Stimulated activated CD4-positive, alpha-beta T cell treated with anti-CD3 and anti-CD28 coated beads, Interleukin-2, amount 100 ng/mL, for 4 hours (primary cell): ENCODE measurements around the gene UNC5C.
"Not testable (repeated sequence)": the region's sequence is repeated elsewhere in the genome, so short reads cannot be mapped to it uniquely, and the experiment has no call there.

Experiments used
- DNase-seq: peaks from one replicate; pipeline ENCODE4 v3.0.0-alpha.2; 2020; ENCODE audit warnings: low read depth

Gene UNC5C

DNA sequence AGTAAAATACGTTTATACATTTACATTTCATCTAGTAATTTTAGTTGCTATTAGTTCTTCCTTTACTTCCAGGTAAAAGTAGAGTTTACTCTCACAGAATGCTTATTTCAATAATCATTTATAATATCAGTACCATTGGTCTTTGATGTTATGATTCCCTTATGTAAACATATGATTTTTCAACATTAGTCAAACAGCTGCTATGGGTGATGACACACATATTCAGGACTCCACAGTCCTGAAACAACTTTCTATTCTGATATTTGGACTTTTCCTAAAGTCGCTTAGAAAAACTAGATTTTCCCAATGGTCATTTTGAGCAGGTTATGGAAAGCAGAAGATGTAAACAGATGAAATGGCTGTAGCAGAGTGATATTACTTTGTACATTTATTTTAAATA lies 369.8 kb downstream of the UNC5C start:
- no peak for DNase-seq

DNA sequence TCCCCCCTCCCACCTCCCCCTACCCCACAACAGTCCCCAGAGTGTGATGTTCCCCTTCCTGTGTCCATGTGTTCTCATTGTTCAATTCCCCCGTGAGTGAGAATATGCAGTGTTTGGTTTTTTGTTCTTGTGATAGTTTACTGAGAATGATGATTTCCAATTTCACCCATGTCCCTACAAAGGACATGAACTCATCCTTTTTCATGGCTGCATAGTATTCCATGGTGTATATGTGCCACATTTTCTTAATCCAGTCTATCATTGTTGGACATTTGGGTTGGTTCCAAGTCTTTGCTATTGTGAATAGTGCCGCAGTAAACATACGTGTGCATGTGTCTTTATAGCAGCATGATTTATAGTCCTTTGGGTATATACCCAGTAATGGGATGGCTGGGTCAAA lies 377.4 kb downstream of the UNC5C start:
- not testable (repeated sequence) for DNase-seq

DNA sequence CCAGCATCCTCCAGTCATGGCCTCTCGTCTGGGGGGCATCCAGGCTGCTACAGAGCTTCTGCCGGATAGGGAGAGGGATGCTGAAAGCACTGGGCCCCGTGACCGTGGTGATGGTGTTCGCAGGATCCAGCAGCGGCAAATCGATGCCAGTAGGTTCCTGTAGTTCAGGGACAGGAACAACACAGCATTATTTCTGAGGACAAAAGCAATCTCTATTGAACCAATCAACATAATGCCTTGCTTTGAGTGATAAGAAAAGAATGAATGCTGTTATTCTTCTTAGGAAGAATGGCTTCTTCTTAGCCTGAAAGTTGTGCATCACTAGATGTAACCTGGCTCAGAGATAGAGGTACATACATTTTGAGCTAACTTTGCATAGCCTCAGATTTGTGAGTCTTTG lies 378.6 kb downstream of the UNC5C start:
- no peak for DNase-seq

- no peak for DNase-seq
Measured at GRCh38 chr4:95167805-95168204, 381.0 kb downstream of the UNC5C start.

DNA sequence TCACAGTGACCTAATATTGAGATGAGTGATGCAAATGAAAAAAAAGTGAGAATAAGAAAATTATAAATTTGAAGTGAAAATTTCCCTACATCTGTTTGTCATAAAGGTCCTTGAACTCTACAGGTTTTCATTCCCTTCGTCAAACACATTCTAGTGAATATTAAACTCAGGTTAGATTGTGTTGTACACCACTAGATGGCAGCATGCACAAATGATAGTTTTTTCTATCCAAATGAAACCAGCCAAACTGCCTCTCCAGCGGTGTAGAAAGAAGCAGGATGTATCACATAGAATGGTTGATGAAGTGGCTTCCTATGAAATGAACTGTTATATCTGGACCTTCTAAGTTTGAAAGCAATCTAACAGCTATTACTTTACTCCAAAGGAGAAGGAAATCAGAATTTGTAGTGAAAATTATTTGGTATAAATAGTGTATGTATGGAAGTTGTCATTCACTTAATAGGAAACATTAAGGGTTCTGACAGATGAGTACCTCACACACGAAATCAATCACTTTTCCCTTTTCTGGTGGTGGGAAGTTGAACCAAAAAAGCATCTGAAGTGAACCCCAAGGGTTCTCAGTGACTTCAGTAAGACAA lies 382.7 kb downstream of the UNC5C start:
- no peak for DNase-seq

DNA sequence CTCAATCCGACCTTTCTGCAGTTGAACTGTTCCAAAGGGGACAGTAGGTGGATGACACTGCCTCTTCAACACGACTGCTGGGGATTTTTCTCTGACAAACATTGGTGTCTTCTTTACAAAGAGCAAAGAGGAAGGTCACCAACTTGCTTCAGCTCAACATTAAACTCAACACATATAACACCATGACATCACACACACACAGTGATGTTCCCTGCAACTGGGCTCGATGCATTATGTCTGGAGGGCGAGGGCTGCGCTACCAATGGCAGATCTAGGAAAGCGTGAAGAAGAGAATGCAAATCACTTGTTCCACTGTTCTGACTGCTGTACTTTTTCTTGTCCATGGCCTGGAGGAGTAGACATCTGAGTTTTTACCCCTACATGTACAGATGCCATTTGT lies 385.9 kb downstream of the UNC5C start:
- DNase-seq = no peak

- DNase-seq = no peak
Measured at GRCh38 chr4:95161781-95162469, 386.8 kb downstream of the UNC5C start.

- no peak for DNase-seq
Measured at GRCh38 chr4:95159384-95159783, 389.4 kb downstream of the UNC5C start.

- no peak for DNase-seq
Measured at GRCh38 chr4:95158626-95159025, 390.1 kb downstream of the UNC5C start.

DNA sequence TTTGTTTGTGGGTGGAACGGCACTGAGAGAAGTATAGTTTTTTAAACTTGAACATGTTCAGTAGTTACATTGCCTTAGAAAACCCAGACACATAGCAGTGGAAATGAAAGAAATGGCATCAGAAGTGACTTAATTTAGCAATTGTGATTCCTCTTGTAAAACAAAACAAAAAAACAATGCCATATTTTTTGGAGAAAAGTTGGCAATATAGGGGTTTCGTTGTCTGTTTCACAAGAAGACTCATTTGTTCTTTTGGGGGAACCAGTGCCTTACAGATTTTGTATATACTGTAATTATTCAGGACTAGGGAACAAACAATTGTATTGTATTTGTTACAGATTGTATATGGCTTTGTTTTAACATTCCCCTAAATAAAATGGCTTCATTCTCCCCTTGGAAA lies 390.7 kb downstream of the UNC5C start:
- DNase-seq = no peak

DNA sequence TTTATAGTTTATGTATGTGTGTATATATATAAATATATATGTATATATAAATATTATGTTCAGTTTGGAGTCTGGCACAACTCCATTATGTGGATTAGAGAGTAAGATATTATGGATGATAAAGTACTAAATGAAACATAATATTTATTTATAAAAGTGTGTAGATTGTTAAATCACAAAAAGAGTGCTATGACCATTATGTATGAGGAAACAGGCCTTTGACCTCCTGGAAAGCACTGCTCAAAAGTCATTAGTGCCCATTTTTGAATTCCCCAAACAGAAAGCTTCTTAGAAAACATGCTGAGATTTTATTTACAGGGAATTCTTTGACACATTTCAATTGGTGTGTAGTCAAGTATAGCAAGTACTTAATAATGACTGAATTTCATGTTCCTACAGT lies 391.2 kb downstream of the UNC5C start:
- no peak for DNase-seq

DNA sequence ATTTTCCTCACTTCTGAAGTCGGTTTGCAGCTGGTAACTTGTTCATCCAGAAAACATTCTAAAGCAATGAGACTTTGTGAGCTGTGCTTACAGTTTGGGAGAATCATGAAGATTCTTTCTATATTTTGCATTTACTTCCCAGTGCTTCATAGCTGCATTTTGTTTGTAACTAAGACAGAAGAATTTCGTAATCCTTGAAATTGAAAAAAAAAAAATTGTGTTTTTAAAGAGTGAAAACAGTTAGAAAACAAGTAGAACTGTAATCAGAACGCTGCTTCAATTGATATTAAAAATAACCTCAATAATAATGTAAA lies 392.4 kb downstream of the UNC5C start:
- no peak for DNase-seq

DNA sequence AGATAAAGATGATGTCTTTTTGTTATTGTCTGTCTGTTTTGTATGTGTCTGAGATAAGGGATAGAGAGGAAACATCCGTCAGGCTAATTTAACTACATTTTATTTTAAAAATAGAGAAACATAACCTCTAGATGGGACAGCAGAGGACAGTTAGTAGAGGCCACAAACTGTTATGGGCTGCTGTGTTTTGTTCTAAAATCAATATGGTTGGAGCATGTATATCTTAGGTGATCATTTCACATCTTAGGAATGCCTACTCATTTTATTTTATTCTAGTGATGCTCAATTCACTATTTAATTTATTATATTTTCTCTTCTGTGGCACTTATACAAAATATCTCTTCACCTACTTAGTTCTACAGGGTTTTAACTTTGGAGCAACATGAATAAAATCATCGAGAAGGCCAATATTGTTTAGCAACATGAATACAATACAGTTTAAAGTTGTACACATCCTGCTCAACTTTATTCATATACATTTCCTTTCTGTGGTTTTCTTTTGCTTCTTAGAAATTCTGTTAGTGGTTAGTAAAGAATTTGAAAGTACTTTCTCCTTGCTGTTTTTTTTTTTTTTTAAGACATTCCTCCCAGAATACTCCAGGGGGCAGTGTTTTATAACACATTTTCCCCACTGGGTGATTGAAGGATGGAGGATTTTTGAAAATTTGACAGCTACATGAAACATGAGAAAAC lies 392.9 kb downstream of the UNC5C start:
- DNase-seq = no peak

GRCh38 chr4:95153182-95153581 lies 395.6 kb downstream of the UNC5C start:
- DNase-seq = no peak

DNA sequence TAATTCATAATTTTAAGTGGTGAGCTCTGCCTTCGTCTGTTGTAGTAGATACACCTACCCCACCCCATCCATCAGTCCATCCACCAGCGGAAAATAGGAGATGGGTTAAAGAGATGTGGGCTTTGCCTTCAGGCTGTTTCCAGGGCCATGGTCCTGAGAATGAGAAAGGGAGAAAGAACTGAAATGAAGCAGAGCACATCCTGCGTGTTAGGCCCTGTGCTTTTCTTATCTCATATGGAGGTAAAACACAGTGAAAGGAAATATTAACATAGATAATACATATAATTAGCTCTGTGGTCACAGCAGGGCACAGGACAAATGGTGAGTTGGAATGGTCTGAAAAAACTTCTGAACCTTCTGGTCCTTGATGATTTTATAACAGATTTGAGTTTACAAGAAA lies 397.5 kb downstream of the UNC5C start:
- DNase-seq = no peak

DNA sequence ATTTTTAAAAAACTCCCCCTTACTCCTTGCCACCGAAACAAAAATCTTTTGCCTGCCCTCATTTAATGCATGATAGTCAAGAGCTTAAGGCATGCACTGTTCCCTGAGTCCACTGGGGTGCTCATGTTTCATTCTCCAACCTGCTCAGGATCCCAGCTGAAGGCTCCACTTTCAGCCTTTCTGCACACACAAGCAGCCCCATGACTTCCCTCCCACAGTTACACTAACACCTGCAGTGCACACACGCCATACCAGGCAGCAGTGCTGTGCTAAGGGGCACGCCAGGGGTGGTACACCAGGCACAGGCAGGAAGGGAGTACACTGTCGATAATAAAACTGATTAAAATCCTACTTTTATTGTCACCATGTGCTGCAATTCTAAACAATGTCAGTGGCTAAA lies 405.8 kb downstream of the UNC5C start:
- DNase-seq = no peak

DNA sequence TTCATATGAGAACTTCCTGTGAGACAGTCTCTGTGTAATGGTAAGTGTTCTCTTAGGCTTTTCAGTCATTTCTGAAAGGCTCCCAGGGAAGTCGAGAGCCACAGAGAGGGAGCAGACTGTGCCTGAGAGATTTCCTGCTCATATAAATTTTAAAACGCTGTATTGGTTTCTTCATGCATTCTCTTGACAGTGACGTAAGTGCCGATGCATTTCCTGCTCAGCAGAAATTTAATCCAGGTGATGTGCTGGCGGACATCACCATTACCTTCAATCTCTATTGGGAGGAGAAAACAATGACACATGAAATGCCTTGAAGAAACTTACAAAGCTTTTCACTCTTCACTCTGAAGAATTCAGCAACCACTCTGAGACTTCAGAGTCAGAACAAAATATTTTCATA lies 407.4 kb downstream of the UNC5C start:
- no peak for DNase-seq

DNA sequence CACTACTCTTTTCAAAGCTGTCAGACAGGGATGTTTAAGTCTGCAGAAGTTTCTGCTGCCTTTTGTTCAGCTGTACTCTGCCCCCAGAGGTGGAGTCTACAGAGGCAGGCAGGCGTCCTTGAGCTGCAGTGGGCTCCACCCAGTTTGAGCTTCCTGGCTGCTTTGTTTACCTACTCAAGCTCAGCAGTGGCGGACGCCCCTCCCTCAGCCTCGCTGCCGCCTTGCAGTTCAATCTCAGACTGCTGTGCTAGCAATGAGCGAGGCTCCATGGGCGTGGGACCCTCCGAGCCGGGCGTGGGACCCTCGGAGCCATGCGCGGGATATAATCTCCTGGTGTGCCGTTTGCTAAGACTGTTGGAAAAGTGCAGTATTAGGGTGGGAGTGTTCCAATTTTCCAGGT lies 409.3 kb downstream of the UNC5C start:
- DNase-seq = not testable (repeated sequence)

DNA sequence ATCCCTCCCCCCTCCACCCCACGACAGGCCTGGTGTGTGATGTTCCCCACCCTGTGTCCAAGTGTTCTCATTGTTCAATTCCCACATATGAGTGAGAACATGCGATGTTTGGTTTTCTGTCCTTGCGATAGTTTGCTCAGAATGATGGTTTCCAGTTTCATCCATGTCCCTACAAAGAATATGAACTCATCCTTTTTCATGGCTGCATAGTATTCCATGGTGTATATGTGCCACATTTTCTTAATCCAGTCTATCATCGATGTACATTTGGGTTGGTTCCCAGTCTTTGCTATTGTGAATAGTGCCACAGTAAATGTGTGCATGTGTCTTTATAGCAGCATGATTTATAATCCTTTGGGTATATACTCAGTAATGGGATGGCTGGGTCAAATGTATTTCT lies 414.8 kb downstream of the UNC5C start:
- DNase-seq = not testable (repeated sequence)

DNA sequence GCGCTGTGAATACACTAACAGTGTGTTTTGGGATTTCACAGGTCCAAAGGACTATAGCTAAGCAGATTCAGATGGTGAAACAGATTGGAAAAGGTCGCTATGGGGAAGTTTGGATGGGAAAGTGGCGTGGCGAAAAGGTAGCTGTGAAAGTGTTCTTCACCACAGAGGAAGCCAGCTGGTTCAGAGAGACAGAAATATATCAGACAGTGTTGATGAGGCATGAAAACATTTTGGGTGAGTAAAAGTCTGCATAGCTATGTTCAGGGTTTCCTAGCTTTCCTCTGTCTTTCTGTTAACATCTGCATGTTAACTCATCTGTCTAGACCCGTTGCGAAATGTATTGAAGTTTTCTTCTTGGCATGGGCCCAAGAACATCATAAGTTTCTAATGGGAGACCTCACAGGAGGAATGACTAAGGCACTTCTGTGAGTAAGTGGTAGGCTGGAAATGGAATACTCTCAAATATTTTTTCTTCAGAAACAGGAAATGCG lies 418.9 kb downstream of the UNC5C start:
- no peak for DNase-seq

GRCh38 chr4:95129031-95129430 lies 419.7 kb downstream of the UNC5C start:
- DNase-seq = no peak

DNA sequence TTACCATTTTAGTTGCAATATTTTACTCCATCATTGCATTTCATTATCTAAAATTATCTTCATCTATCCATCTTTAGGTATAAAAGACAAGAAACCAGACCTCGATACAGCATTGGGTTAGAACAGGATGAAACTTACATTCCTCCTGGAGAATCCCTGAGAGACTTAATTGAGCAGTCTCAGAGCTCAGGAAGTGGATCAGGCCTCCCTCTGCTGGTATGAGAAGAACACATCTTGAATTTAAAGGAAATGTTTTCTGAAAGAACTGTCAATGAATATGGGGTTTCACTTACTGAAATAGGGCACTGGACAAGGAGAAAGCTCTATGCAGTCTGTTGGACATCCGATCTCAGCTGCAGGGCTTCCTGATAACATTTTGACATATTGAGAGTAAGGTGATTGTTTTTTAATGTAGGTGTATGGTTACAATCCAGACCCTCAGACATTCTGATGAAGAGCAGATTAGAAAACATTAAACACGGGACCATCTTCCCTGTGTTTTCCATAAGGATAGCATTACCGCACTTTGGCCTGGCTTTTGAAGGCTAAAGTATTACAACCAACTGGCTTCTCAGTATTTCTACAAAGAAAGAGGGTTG lies 423.8 kb downstream of the UNC5C start:
- DNase-seq = no peak

- no peak for DNase-seq
Measured at GRCh38 chr4:95122001-95122400, 426.8 kb downstream of the UNC5C start.
